ENCODE data around the gene USF2.

Gene USF2

DNA sequence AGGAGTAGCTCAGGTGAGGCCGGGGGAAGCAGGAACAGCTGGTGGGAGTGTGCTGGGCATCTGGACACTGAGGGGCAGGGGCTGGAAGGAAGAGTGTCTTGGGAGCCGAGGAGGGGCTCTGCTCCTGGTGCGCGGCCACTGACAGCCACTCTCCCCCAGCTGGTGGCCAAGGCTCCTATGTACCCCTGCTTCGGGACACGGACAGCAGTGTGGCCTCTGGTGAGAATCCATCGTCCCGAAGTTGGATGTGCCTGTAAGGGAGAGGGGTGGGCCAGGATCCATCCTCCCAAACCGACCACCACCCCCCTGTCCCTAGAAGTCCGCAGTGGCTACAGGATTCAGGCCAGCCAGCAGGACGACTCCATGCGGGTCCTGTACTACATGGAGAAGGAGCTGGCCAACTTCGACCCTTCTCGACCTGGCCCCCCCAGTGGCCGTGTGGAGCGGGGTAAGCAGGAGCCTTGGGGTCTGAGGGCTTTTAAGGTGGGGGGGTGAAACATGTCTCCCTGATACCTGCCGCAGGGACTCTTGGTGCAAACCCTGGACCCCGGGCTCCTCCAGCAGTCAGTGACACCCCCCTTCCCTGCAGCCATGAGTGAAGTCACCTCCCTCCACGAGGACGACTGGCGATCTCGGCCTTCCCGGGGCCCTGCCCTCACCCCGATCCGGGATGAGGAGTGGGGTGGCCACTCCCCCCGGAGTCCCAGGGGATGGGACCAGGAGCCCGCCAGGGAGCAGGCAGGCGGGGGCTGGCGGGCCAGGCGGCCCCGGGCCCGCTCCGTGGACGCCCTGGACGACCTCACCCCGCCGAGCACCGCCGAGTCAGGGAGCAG is 2.0 kb upstream of the USF2 start:
- CTCF ChIA-PET = interaction anchor here (0.5 to 0.8 kb wide), 3 partner anchors 78 to 1747 kb away, joined by 3 read pairs; no protein-coding TSS in a partner anchor
- Histone ChIP-seq H3K4me3 (ENCODE audit: low read depth, low read length) (peak overlapping the region; percentile 55), H3K4me1 (ENCODE audit: control insufficient read depth, insufficient read depth, low read length) (peaks cover 24% of the 10 kb centered on the region), H3K9me3 (ENCODE audit: control insufficient read depth, insufficient read depth, low read depth, low read length) (no peaks in the 10 kb centered on the region), H3K27ac (ENCODE audit: extremely low read depth, low read depth, low read length) (peak overlapping the region; percentile 100), H3K36me3 (ENCODE audit: control insufficient read depth in 2 of 2, insufficient read depth in 1 of 2, low read length in 2 of 2) (peaks cover 46 to 57% of the 10 kb centered on the region in 2 experiments)
- POLR2A ChIA-PET = interaction anchor here (0.5 to 5.2 kb wide), 13 partner anchors 8 to 479 kb away, joined by 3 to 35 read pairs (median 5); partner anchors contain the start of genes HAMP and PSENEN
- TF ChIP-seq ZNF596 (tag by site-specific recombination; IDR thresholded peaks at IDR 0.05) (no peak), ZNF112 (tag by site-specific recombination; IDR thresholded peaks at IDR 0.05) (no peak), ZNF501 (tag by site-specific recombination; IDR thresholded peaks at IDR 0.05) (no peak; the same call in 1 of the 2 replicates), FEZF1 (tag by site-specific recombination; IDR thresholded peaks at IDR 0.05) (no peak), ZNF175 (tag by site-specific recombination; IDR thresholded peaks at IDR 0.05) (no peak), BCL11B (tag by site-specific recombination; IDR thresholded peaks at IDR 0.05; ENCODE audit: low read depth) (no peak), ZNF223 (tag by site-specific recombination; IDR thresholded peaks at IDR 0.05) (no peak; the same call in 1 of the 2 replicates), ZNF366 (tag by site-specific recombination; conservative IDR thresholded peaks at IDR 0.05) (no peak), ZNF747 (tag by site-specific recombination; IDR thresholded peaks at IDR 0.05) (no peak), OVOL3 (tag by site-specific recombination; IDR thresholded peaks at IDR 0.05) (no peak), ZIC2 (tag by site-specific recombination; IDR thresholded peaks at IDR 0.05) (no peak; the same call in 1 of the 2 replicates), ZNF133 (tag by site-specific recombination; IDR thresholded peaks at IDR 0.05) (no peak), ZNF777 (tag by site-specific recombination; IDR thresholded peaks at IDR 0.05; ENCODE audit: borderline replicate concordance) (peak; percentile 20; the same call in 1 of the 2 replicates), HOXC10 (CRISPR knock-in tag; IDR thresholded peaks at IDR 0.05) (no peak), ZNF830 (tag by site-specific recombination; IDR thresholded peaks at IDR 0.05; ENCODE audit: low read depth) (no peak), ZNF521 (tag by site-specific recombination; IDR thresholded peaks at IDR 0.05) (no peak), KLF8 (tag by site-specific recombination; IDR thresholded peaks at IDR 0.05) (no peak; the same call in 1 of the 2 replicates), IKZF3 (tag by site-specific recombination; IDR thresholded peaks at IDR 0.05) (peak; percentile 83), ZNF302 (tag by site-specific recombination; IDR thresholded peaks at IDR 0.05; ENCODE audit: low read depth) (0 out of 2 replicates have a peak, but pooled peaks have one; percentile 13), ZNF24 (tag by site-specific recombination; IDR thresholded peaks at IDR 0.05) (no peak; the same call in 1 of the 2 replicates), ZNF623 (tag by site-specific recombination; IDR thresholded peaks at IDR 0.05) (no peak), TRIM28 (IDR thresholded peaks at IDR 0.05; ENCODE audit: borderline replicate concordance, low read length) (no peak), ZNF654 (tag by site-specific recombination; IDR thresholded peaks at IDR 0.05; ENCODE audit: low read depth) (no peak), SP7 (tag by site-specific recombination; IDR thresholded peaks at IDR 0.05) (no peak), MZF1 (tag by site-specific recombination; IDR thresholded peaks at IDR 0.05; ENCODE audit: borderline replicate concordance) (no peak)
- TF ChIP-seq, protein P1, sequence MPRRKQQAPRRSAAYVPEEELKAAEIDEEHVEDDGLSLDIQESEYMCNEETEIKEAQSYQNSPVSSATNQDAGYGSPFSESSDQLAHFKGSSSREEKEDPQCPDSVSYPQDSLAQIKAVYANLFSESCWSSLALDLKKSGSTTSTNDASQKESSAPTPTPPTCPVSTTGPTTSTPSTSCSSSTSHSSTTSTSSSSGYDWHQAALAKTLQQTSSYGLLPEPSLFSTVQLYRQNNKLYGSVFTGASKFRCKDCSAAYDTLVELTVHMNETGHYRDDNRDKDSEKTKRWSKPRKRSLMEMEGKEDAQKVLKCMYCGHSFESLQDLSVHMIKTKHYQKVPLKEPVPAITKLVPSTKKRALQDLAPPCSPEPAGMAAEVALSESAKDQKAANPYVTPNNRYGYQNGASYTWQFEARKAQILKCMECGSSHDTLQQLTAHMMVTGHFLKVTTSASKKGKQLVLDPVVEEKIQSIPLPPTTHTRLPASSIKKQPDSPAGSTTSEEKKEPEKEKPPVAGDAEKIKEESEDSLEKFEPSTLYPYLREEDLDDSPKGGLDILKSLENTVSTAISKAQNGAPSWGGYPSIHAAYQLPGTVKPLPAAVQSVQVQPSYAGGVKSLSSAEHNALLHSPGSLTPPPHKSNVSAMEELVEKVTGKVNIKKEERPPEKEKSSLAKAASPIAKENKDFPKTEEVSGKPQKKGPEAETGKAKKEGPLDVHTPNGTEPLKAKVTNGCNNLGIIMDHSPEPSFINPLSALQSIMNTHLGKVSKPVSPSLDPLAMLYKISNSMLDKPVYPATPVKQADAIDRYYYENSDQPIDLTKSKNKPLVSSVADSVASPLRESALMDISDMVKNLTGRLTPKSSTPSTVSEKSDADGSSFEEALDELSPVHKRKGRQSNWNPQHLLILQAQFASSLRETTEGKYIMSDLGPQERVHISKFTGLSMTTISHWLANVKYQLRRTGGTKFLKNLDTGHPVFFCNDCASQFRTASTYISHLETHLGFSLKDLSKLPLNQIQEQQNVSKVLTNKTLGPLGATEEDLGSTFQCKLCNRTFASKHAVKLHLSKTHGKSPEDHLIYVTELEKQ (tag by site-specific recombination; IDR thresholded peaks at IDR 0.05; ENCODE audit: borderline replicate concordance) = no peak
- TF ChIP-seq, protein P2, sequence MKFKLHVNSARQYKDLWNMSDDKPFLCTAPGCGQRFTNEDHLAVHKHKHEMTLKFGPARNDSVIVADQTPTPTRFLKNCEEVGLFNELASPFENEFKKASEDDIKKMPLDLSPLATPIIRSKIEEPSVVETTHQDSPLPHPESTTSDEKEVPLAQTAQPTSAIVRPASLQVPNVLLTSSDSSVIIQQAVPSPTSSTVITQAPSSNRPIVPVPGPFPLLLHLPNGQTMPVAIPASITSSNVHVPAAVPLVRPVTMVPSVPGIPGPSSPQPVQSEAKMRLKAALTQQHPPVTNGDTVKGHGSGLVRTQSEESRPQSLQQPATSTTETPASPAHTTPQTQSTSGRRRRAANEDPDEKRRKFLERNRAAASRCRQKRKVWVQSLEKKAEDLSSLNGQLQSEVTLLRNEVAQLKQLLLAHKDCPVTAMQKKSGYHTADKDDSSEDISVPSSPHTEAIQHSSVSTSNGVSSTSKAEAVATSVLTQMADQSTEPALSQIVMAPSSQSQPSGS (tag by site-specific recombination; IDR thresholded peaks at IDR 0.05; ENCODE audit: low read depth) = no peak; the same call in 1 of the 2 replicates
- TF ChIP-seq, protein P3, sequence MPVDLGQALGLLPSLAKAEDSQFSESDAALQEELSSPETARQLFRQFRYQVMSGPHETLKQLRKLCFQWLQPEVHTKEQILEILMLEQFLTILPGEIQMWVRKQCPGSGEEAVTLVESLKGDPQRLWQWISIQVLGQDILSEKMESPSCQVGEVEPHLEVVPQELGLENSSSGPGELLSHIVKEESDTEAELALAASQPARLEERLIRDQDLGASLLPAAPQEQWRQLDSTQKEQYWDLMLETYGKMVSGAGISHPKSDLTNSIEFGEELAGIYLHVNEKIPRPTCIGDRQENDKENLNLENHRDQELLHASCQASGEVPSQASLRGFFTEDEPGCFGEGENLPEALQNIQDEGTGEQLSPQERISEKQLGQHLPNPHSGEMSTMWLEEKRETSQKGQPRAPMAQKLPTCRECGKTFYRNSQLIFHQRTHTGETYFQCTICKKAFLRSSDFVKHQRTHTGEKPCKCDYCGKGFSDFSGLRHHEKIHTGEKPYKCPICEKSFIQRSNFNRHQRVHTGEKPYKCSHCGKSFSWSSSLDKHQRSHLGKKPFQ (tag by site-specific recombination; IDR thresholded peaks at IDR 0.05) = no peak
- TF ChIP-seq, protein P4, sequence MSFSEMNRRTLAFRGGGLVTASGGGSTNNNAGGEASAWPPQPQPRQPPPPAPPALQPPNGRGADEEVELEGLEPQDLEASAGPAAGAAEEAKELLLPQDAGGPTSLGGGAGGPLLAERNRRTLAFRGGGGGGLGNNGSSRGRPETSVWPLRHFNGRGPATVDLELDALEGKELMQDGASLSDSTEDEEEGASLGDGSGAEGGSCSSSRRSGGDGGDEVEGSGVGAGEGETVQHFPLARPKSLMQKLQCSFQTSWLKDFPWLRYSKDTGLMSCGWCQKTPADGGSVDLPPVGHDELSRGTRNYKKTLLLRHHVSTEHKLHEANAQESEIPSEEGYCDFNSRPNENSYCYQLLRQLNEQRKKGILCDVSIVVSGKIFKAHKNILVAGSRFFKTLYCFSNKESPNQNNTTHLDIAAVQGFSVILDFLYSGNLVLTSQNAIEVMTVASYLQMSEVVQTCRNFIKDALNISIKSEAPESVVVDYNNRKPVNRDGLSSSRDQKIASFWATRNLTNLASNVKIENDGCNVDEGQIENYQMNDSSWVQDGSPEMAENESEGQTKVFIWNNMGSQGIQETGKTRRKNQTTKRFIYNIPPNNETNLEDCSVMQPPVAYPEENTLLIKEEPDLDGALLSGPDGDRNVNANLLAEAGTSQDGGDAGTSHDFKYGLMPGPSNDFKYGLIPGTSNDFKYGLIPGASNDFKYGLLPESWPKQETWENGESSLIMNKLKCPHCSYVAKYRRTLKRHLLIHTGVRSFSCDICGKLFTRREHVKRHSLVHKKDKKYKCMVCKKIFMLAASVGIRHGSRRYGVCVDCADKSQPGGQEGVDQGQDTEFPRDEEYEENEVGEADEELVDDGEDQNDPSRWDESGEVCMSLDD (tag by site-specific recombination; IDR thresholded peaks at IDR 0.05) = peak; percentile 79

All from HEK293 (cell line).